B cell (primary cell): ENCODE results near the gene BNIP3. TPM values are rescaled to one million over a fixed set of nuclear protein-coding genes. Genes with fewer than 3 reads are reported as not detected.

Experiments
- ATAC-seq: fragments of 200-7000 bp; cut with Tn5 transposase; one replicate; pipeline ENCODE4 v1.10.0; 2021; ENCODE audit warnings: low read depth, mild to moderate bottlenecking, moderate number of reproducible peaks, moderate library complexity
- CTCF ChIA-PET: fragments of 350-600 bp; sonication (Branson Sonifier 250); formaldehyde crosslinking; loops from one replicate; lab custom pipeline; 2021; ENCODE audit warnings: antibody characterized with exemption, inconsistent platforms; lab: Charles Lee
- POLR2A ChIA-PET: fragments of 350-600 bp; sonication (Branson Sonifier 250); formaldehyde crosslinking; loops from one replicate; lab custom pipeline; 2021; ENCODE audit warnings: antibody characterized with exemption; lab: Charles Lee
- DNase-seq: peaks from one replicate; pipeline ENCODE4 v3.0.0; 2013
- H2AFZ ChIP-seq: 2 replicates; pipeline ENCODE4 v1.6.1; 2012; ENCODE audit warnings: mild to moderate bottlenecking, low read depth, low read length; ENCODE audit not compliant: insufficient read depth, poor library complexity, severe bottlenecking
- H3K27ac ChIP-seq, 2 donors: 1 replicate in 1 of 2; 2 replicates in 1 of 2; pipeline ENCODE4 v1.5.1; 2012 to 2013; ENCODE audit warnings: low read length in 2 of 2, mild to moderate bottlenecking in 2 of 2, moderate library complexity in 1 of 2
- H3K27me3 ChIP-seq, 4 experiments: fragments of 200-600 bp in 1 of 4; sonication (generic) in 1 of 4; replicated peaks in 1 of 4; 1 replicate in 2 of 4; 2 replicates in 2 of 4; pipeline versions ENCODE4 v1.6.1 to v1.7.0; 2013 to 2016; ENCODE audit warnings: low read length in 3 of 4, mild to moderate bottlenecking in 2 of 4, mixed read lengths in 1 of 4, moderate library complexity in 1 of 4; ENCODE audit not compliant: insufficient read depth in 4 of 4, control insufficient read depth in 3 of 4; ENCODE audit errors: control extremely low read depth in 1 of 4
- H3K36me3 ChIP-seq, 2 experiments: replicated peaks in 1 of 2; 1 replicate in 1 of 2; 2 replicates in 1 of 2; pipeline versions ENCODE4 v1.6.1 to v1.7.1; 2013; ENCODE audit warnings: low read length in 1 of 2; ENCODE audit not compliant: insufficient read depth in 2 of 2, control insufficient read depth in 1 of 2; ENCODE audit errors: control extremely low read depth in 1 of 2, extremely low read depth in 1 of 2
- H3K4me1 ChIP-seq, 2 donors: fragments of 200-600 bp in 1 of 2; sonication (generic) in 1 of 2; 1 replicate in 1 of 2; 2 replicates in 1 of 2; pipeline versions ENCODE4 v1.5.1 to v1.6.1; 2013 to 2017; ENCODE audit warnings: low read length in 2 of 2; ENCODE audit not compliant: control insufficient read depth in 2 of 2, insufficient read depth in 2 of 2
- H3K4me2 ChIP-seq: replicated peaks from 2 replicates; pipeline ENCODE3; 2012; ENCODE audit warnings: mild to moderate bottlenecking, low read depth, low read length; ENCODE audit not compliant: poor library complexity, severe bottlenecking
- H3K4me3 ChIP-seq, 5 experiments: fragments of 200-600 bp in 1 of 5; sonication (generic) in 1 of 5; 1 replicate in 3 of 5; 2 replicates in 2 of 5; pipeline versions ENCODE4 v1.5.1 to v1.7.0; 2011 to 2016; ENCODE audit warnings: low read length in 4 of 5, mild to moderate bottlenecking in 4 of 5, low read depth in 2 of 5, control low read depth in 1 of 5, moderate library complexity in 1 of 5; ENCODE audit not compliant: insufficient read depth in 1 of 5; ENCODE audit errors: control extremely low read depth in 1 of 5, extremely low read depth in 1 of 5
- H3K79me2 ChIP-seq: fragments of 200-600 bp; sonication (generic); one replicate; pipeline ENCODE4 v1.6.0; 2016; ENCODE audit warnings: low read length; ENCODE audit not compliant: control insufficient read depth, insufficient read depth
- H3K9ac ChIP-seq: fragments of 200-600 bp; sonication (generic); 2 replicates; pipeline ENCODE4 v1.6.1; 2017; ENCODE audit warnings: mild to moderate bottlenecking, low read length, moderate library complexity
- H3K9me3 ChIP-seq, 3 donors: one replicate each; pipeline versions ENCODE4 v1.6.1 to v1.7.1; 2013; ENCODE audit warnings: low read length in 2 of 3; ENCODE audit not compliant: control insufficient read depth in 2 of 3, insufficient read depth in 1 of 3; ENCODE audit errors: control extremely low read depth in 1 of 3
- H4K20me1 ChIP-seq: 2 replicates; pipeline ENCODE4 v1.6.0; 2012; ENCODE audit warnings: mild to moderate bottlenecking, low read length; ENCODE audit not compliant: insufficient read depth, control insufficient read depth, poor library complexity, severe bottlenecking
- H3K27ac Mint-ChIP-seq: one replicate; pipeline ENCODE4 v1.8.0; 2021; ENCODE audit warnings: mixed read lengths
- H3K27me3 Mint-ChIP-seq: one replicate; pipeline ENCODE4 v1.8.0; 2021; ENCODE audit warnings: mixed read lengths
- H3K4me1 Mint-ChIP-seq: one replicate; pipeline ENCODE4 v1.8.0; 2021; ENCODE audit warnings: mixed read lengths
- H3K4me3 Mint-ChIP-seq: one replicate; pipeline ENCODE4 v1.8.0; 2021; ENCODE audit warnings: mixed read lengths
- H3K9me3 Mint-ChIP-seq: one replicate; pipeline ENCODE4 v1.8.0; 2022; ENCODE audit warnings: mixed read lengths; ENCODE audit not compliant: insufficient read depth
- CTCF ChIP-seq: fragments of 200-600 bp; IDR thresholded peaks from one replicate; pipeline ENCODE4 v1.8.0; 2022; ENCODE audit warnings: antibody characterized with exemption, mild to moderate bottlenecking
- EZH2 ChIP-seq: IDR thresholded peaks from 2 replicates; pipeline ENCODE4 v1.6.1; 2012; ENCODE audit warnings: borderline replicate concordance, low read depth, mild to moderate bottlenecking, moderate library complexity, low read length; ENCODE audit not compliant: insufficient read depth, poor library complexity, severe bottlenecking
- WGBS: methylation state at CpG from one replicate; pipeline ENCODE4 v1.1.5; 2013; ENCODE audit warnings: missing lambda C conversion rate; ENCODE audit not compliant: insufficient coverage; 5-methylcytosine and 5-hydroxymethylcytosine counted together
- intact Hi-C: fragments of 100-400 bp; cut with micrococcal nuclease; formaldehyde crosslinking; loops from one replicate; pipeline ENCODE4 v1.10.0; 2022
- polyA plus RNA-seq: library from polyadenylated mRNA; depleted of rRNA; stranded (reverse); fragments of >200 nt; gene quantifications from 2 replicates; pipeline ENCODE4 v1.2.3, GENCODE V29; 2012
- total RNA-seq, 2 donors: library from RNA; stranded (reverse); fragments of 120-200 nt in 1 of 2; gene quantifications; 1 replicate in 1 of 2; 2 replicates in 1 of 2; pipeline versions ENCODE4 v1.2.3 to v1.2.4, GENCODE V29; 2013 to 2022

Gene BNIP3
- total and polyA plus RNA-seq, 2 donors (not counting 1 experiment from before 2014, with no cell fraction given), result 7.1 to 10.9 TPM

GRCh38 chr10:131998845-131999681 is 17.3 kb upstream of the BNIP3 start:
- Histone ChIP-seq H3K9me3 (no peaks in the 10 kb centered on the region), H3K9ac (no peak overlapping the region), H3K4me2 (no peak overlapping the region), H3K27ac (no peak overlapping the region), H3K4me3 (no peak overlapping the region), H3K4me1 (no peaks in the 10 kb centered on the region), H3K27me3 (no peaks in the 10 kb centered on the region), H2AFZ (no peak overlapping the region), H3K79me2 (no peaks in the 10 kb centered on the region), H4K20me1 (no peaks in the 10 kb centered on the region), H3K36me3 (no peaks in the 10 kb centered on the region)
- Mint-ChIP-seq H3K4me3 (no peak overlapping the region), H3K27ac (no peak overlapping the region), H3K4me1 (no peaks in the 10 kb centered on the region), H3K9me3 (no peaks in the 10 kb centered on the region), H3K27me3 (peaks cover 6% of the 10 kb centered on the region)
- DNase-seq, result no peak
- POLR2A ChIA-PET, result no interaction called here
- WGBS, result 93% methylated on average over 18 of the region's 18 CpGs
- CTCF ChIA-PET, result interaction anchor here (1.1 kb wide), 1 partner anchor 24 kb away, joined by 3 read pairs; no protein-coding TSS in a partner anchor
- no peak for ATAC-seq
- intact Hi-C loops, result no loop called here
- TF ChIP-seq EZH2 (no peak), CTCF (no peak)

- no peak overlapping the region for H3K4me2 ChIP-seq
- no peaks in the 10 kb centered on the region for H3K9me3 Mint-ChIP-seq
- TF ChIP-seq CTCF (no peak), EZH2 (no peak)
- DNase-seq (no peak), ATAC-seq (no peak)
- H3K79me2 ChIP-seq, result no peaks in the 10 kb centered on the region
- no peaks in the 10 kb centered on the region for H4K20me1 ChIP-seq
- no peak overlapping the region for H3K27ac ChIP-seq
- 89% methylated on average over 13 of the region's 15 CpGs for WGBS
- H2AFZ ChIP-seq, result no peak overlapping the region
- no peaks in the 10 kb centered on the region for H3K27me3 ChIP-seq
- no peaks in the 10 kb centered on the region for H3K36me3 ChIP-seq
- ChIA-PET POLR2A (no interaction called here), CTCF (no interaction called here)
- peaks cover 0 to 2% of the 10 kb centered on the region in 2 donors for H3K4me1 ChIP-seq
- H3K4me3 Mint-ChIP-seq, result no peak overlapping the region
- intact Hi-C loops, result no loop called here
- no peak overlapping the region for H3K9ac ChIP-seq
- H3K4me1 Mint-ChIP-seq, result no peaks in the 10 kb centered on the region
- no peak overlapping the region for H3K27ac Mint-ChIP-seq
- peaks cover 9% of the 10 kb centered on the region for H3K27me3 Mint-ChIP-seq
- no peaks in the 10 kb centered on the region for H3K9me3 ChIP-seq
- H3K4me3 ChIP-seq, result no peak overlapping the region
These were observed 16.5 kb upstream of the BNIP3 start for GRCh38 chr10:131998050-131998844.
